ENCODE measurements around the gene OVAAL.

The OVAAL gene

DNA sequence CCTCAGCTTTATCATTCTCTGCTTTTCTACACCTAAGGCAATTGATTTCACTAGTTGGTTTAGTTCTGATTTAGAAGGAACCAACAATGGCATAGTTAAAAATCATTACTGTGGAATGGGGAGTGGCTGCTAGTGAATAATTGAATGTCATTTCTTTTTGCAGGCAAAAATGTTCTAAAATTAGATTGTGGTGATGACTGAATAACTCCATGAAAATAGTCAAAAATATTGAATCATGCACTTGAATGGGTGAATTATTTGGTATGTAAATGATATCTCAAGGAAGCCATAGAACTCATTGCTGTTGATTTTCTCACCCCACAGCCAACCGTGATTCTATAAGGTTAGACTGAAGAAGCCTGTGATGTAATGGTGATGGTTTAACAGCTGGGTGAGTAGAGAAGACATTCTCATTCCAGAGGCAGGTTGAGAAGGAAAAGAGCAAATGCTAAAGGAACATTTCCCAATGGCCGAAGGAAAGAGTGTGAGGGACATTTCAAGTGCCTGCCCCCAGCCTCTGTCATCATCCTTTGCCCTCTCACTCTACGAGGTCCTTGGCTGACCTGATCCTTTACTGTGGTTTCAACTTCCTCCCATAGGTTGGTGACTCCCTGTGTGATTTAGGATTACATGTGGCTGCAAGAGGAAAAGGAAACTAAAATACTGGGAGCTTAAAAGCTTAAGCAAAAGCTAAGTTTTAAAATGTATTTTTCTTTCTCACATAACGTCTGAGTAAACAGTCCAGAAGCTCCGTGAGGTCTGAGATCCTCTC is 12.5 kb downstream of the OVAAL start:
- TF ChIP-seq FOXP2 (optimal IDR thresholded peaks at IDR 0.05; ENCODE audit: borderline replicate concordance, extremely low read depth, extremely low read length, insufficient read depth) = no peak
- no peak for TF ChIP-seq REST (IDR thresholded peaks at IDR 0.05; ENCODE audit: insufficient read depth in 1 of 2, low read depth in 2 of 2, low read length in 2 of 2)

- TF ChIP-seq POLR2AphosphoS5 (IDR thresholded peaks at IDR 0.05; ENCODE audit: low read depth, low read length) (no peak), FOXP2 (optimal IDR thresholded peaks at IDR 0.05; ENCODE audit: borderline replicate concordance, extremely low read depth, extremely low read length, insufficient read depth) (no peak), SIN3A (IDR thresholded peaks at IDR 0.05; ENCODE audit: borderline replicate concordance, insufficient read depth, low read length) (no peak), TAF1 (IDR thresholded peaks at IDR 0.05; ENCODE audit: borderline replicate concordance, insufficient read depth, low read length) (no peak), REST (IDR thresholded peaks at IDR 0.05; ENCODE audit: insufficient read depth in 1 of 2, low read depth in 2 of 2, low read length in 2 of 2) (no peak)
Measured at GRCh38 chr1:180571832-180572636, 13.3 kb downstream of the OVAAL start.

- TF ChIP-seq POLR2AphosphoS5 (IDR thresholded peaks at IDR 0.05; ENCODE audit: low read depth, low read length) (no peak), SIN3A (IDR thresholded peaks at IDR 0.05; ENCODE audit: borderline replicate concordance, insufficient read depth, low read length) (no peak), REST (IDR thresholded peaks at IDR 0.05; ENCODE audit: insufficient read depth in 1 of 2, low read depth in 2 of 2, low read length in 2 of 2) (no peak), TAF1 (IDR thresholded peaks at IDR 0.05; ENCODE audit: borderline replicate concordance, insufficient read depth, low read length) (no peak), FOXP2 (optimal IDR thresholded peaks at IDR 0.05; ENCODE audit: borderline replicate concordance, extremely low read depth, extremely low read length, insufficient read depth) (no peak)
Measured at GRCh38 chr1:180572760-180573159, 14.0 kb downstream of the OVAAL start.

- TF ChIP-seq TAF1 (IDR thresholded peaks at IDR 0.05; ENCODE audit: borderline replicate concordance, insufficient read depth, low read length) (no peak), POLR2AphosphoS5 (IDR thresholded peaks at IDR 0.05; ENCODE audit: low read depth, low read length) (no peak), SIN3A (IDR thresholded peaks at IDR 0.05; ENCODE audit: borderline replicate concordance, insufficient read depth, low read length) (no peak), REST (IDR thresholded peaks at IDR 0.05; ENCODE audit: insufficient read depth in 1 of 2, low read depth in 2 of 2, low read length in 2 of 2) (no peak), FOXP2 (optimal IDR thresholded peaks at IDR 0.05; ENCODE audit: borderline replicate concordance, extremely low read depth, extremely low read length, insufficient read depth) (no peak)
Measured at GRCh38 chr1:180574031-180574713, 15.4 kb downstream of the OVAAL start.
